ENCODE results near the gene PDE10A. TPM values are rescaled to one million over a fixed set of nuclear protein-coding genes. Genes with fewer than 3 reads are reported as not detected.

The PDE10A gene
- total RNA-seq, 4 donors from 2014 or later: 0.59 to 3.1 (median 2.0) TPM

DNA sequence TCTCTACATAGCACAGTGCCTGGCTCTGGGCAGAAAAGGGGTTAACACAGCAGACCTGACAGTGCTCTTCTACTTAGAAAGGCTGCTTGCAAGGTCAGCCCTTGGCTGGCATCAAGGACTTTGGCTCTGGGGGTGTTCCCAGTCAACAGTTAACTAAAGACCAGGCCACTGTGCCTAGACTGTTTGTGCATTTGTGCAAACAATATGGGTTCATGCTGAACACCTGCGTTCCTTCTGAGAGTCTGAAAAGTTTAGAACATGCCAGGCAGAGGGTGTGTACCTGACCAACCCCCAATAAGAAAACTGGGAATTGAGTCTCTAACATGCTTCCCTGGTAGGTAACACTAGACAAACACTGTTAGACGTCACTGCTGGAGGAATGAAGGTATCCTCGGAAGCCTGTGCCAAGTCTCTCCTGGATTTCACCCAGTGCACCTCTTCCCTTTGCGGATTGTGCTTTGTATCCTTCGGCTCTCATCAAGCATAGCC lies 110.7 kb downstream of the PDE10A start:
- 56% methylated on average over 4 of the region's 5 CpGs for WGBS
- no peak for TF ChIP-seq EP300 (IDR thresholded peaks at IDR 0.05)
- TF ChIP-seq POLR2AphosphoS5 (IDR thresholded peaks at IDR 0.05): no peak
- no peak for TF ChIP-seq POLR2A (IDR thresholded peaks at IDR 0.05)
- TF ChIP-seq, protein P1, sequence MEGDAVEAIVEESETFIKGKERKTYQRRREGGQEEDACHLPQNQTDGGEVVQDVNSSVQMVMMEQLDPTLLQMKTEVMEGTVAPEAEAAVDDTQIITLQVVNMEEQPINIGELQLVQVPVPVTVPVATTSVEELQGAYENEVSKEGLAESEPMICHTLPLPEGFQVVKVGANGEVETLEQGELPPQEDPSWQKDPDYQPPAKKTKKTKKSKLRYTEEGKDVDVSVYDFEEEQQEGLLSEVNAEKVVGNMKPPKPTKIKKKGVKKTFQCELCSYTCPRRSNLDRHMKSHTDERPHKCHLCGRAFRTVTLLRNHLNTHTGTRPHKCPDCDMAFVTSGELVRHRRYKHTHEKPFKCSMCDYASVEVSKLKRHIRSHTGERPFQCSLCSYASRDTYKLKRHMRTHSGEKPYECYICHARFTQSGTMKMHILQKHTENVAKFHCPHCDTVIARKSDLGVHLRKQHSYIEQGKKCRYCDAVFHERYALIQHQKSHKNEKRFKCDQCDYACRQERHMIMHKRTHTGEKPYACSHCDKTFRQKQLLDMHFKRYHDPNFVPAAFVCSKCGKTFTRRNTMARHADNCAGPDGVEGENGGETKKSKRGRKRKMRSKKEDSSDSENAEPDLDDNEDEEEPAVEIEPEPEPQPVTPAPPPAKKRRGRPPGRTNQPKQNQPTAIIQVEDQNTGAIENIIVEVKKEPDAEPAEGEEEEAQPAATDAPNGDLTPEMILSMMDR (IDR thresholded peaks at IDR 0.05): no peak
- Histone ChIP-seq H3K4me1 (peaks cover 3% of the 10 kb centered on the region), H3K9me3 (no peaks in the 10 kb centered on the region), H3K27me3 (no peaks in the 10 kb centered on the region), H3K36me3 (no peaks in the 10 kb centered on the region), H3K27ac (no peak overlapping the region), H3K4me3 (no peak overlapping the region)
- DNase-seq (ENCODE audit: low spot score in 2 of 2): no peak

DNA sequence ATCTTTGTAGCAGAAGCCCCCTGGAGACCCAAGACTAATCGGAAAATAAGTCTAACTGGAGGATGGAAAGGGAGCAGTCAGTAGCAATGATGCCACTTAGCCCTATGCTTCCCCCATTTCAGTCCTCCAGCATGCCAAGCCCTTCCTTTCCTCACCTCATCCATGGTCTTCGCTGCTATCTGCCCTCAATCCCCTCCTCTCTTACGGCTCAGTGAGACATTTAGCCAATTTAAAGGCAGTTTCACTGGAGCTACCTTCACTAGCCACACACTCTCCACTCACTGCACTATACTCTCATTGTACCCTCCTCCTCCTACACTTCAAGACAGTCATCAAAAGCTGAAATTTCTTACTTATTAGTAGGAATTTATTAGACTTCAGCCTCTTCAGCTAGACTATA lies 111.2 kb downstream of the PDE10A start:
- Histone ChIP-seq H3K4me3 (no peak overlapping the region), H3K9me3 (no peaks in the 10 kb centered on the region), H3K27ac (no peak overlapping the region), H3K27me3 (no peaks in the 10 kb centered on the region), H3K36me3 (no peaks in the 10 kb centered on the region), H3K4me1 (peaks cover 3% of the 10 kb centered on the region)
- no peak for DNase-seq (ENCODE audit: low spot score in 2 of 2)
- no peak for TF ChIP-seq EP300 (IDR thresholded peaks at IDR 0.05)
- WGBS: 81% methylated on average over 3 of the region's 3 CpGs

DNA sequence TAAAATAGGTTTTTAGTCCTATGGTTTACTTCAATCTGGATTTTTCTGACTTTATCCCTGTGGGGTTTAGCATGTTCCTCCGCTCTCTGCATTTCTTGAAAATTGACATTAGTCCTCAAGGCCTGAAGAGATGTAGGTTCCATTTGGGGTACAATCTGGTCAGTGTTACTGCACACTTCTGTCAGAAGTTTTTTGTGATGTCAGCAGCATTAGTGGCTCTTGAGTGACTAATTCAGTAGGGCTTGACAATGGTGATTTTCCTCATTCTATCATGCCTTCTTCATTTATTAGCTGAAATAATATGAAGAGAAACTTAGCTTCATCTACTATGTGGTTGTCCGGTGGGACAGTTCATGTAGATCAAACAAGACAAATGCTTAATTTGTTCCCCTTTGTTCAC lies 114.6 kb downstream of the PDE10A start:
- H3K4me3 ChIP-seq: no peak overlapping the region
- no peak overlapping the region for H3K27ac ChIP-seq
- TF ChIP-seq POLR2AphosphoS5 (IDR thresholded peaks at IDR 0.05) (no peak), EP300 (IDR thresholded peaks at IDR 0.05) (no peak), POLR2A (IDR thresholded peaks at IDR 0.05) (no peak)
- TF ChIP-seq, protein P1 (IDR thresholded peaks at IDR 0.05): no peak
- no peaks in the 10 kb centered on the region for H3K4me1 ChIP-seq
- 94% methylated on average over 2 of the region's 2 CpGs for WGBS
- no peak for DNase-seq (ENCODE audit: low spot score in 2 of 2)
- no peaks in the 10 kb centered on the region for H3K36me3 ChIP-seq
- no peaks in the 10 kb centered on the region for H3K27me3 ChIP-seq
- no peaks in the 10 kb centered on the region for H3K9me3 ChIP-seq

DNA sequence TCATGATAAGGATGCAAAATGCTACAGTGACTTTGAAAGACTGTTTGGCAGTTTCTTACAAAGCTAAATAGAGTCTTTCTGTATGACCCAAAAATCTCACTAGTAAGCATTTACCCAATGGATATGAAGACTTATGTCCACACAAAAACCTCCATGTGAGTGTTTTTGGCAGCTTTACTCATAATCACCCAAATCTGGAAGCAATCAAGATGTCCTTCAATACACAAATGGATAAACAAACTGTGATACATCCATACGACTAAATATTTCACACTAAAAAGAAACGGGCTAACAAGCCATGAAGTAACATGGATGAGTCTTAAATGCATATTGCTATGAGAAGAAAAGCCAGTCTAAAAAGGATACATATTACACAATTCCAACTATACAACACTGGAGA lies 117.2 kb downstream of the PDE10A start:
- no peak for DNase-seq (ENCODE audit: low spot score in 2 of 2)
- TF ChIP-seq EP300 (IDR thresholded peaks at IDR 0.05) (no peak), POLR2A (IDR thresholded peaks at IDR 0.05) (no peak), POLR2AphosphoS5 (IDR thresholded peaks at IDR 0.05) (no peak)
- TF ChIP-seq, protein P1 (IDR thresholded peaks at IDR 0.05): no peak
- no peaks in the 10 kb centered on the region for H3K27me3 ChIP-seq

DNA sequence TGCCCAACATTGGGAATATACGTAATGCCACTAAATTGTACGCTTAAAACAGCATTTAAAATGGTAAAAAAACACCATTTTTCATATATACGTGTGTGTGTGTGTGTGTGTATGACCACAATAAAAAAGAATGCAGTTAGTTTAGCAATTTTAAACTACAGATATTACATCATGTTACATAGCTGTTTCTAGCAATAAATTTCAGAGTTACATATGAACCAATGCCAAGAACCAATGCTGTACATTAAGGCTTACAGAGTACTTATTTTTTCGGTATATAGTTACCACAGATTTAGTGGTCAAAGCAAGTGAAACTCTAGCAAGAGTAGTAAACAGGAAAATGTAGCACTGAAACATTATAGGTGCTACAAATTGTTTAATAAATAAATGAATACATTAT lies 119.3 kb downstream of the PDE10A start:
- Histone ChIP-seq H3K27ac (no peak overlapping the region), H3K9me3 (no peaks in the 10 kb centered on the region), H3K27me3 (no peaks in the 10 kb centered on the region), H3K4me1 (no peaks in the 10 kb centered on the region), H3K4me3 (no peak overlapping the region), H3K36me3 (no peaks in the 10 kb centered on the region)
- DNase-seq (ENCODE audit: low spot score in 2 of 2): no peak
- TF ChIP-seq EP300 (IDR thresholded peaks at IDR 0.05) (no peak), POLR2AphosphoS5 (IDR thresholded peaks at IDR 0.05) (no peak), POLR2A (IDR thresholded peaks at IDR 0.05) (no peak)
- TF ChIP-seq, protein P1 (IDR thresholded peaks at IDR 0.05): no peak
- 81% methylated on average over 4 of the region's 4 CpGs for WGBS

More for the DNA sequence above, 117.2 kb downstream of the PDE10A start:
- H3K27ac ChIP-seq: no peak overlapping the region
- no peaks in the 10 kb centered on the region for H3K9me3 ChIP-seq
- H3K36me3 ChIP-seq: no peaks in the 10 kb centered on the region
- no peaks in the 10 kb centered on the region for H3K4me1 ChIP-seq
- 59% methylated on average over 2 of the region's 2 CpGs for WGBS
- H3K4me3 ChIP-seq: no peak overlapping the region

DNA sequence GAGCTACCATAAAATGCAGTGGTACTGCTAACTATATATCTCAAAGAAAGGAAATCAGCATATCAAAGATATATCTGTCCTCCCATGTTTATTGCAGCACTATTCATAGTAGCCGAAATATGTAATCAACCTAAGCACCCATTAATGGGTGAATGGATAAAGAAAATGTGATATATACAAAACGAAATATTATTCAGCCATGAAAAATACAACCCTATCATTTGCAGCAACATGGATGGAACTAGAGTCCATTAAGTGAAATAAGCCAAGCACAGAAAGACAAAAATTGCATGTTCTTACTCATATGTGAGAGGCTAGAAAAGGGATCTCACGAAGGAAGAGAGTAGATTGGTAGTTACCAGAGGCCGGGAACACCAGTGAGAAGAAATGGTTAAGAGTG lies 126.1 kb downstream of the PDE10A start:
- Histone ChIP-seq H3K4me3 (no peak overlapping the region), H3K9me3 (no peaks in the 10 kb centered on the region), H3K27me3 (no peaks in the 10 kb centered on the region), H3K36me3 (no peaks in the 10 kb centered on the region), H3K27ac (no peak overlapping the region), H3K4me1 (no peaks in the 10 kb centered on the region)
- TF ChIP-seq EP300 (IDR thresholded peaks at IDR 0.05) (no peak), POLR2AphosphoS5 (IDR thresholded peaks at IDR 0.05) (no peak), POLR2A (IDR thresholded peaks at IDR 0.05) (no peak)
- TF ChIP-seq, protein P1 (IDR thresholded peaks at IDR 0.05): no peak
- DNase-seq (ENCODE audit: low spot score in 2 of 2): no peak
- WGBS: 89% methylated on average over 4 of the region's 4 CpGs

Data from suprapubic skin (tissue), 4 donors.